ENCODE measurements around the gene PSMD4.

- no peak for TF ChIP-seq CTCF (IDR thresholded peaks at IDR 0.05)
- no peak for TF ChIP-seq POLR2A (IDR thresholded peaks at IDR 0.05)
Observed at GRCh38 chr1:151267760-151268159, 13.2 kb downstream of the PSMD4 start.

Measured in upper lobe of left lung (tissue), 4 donors.